ENCODE data around the gene XDH. TPM values are rescaled to one million over a fixed set of nuclear protein-coding genes. Genes with fewer than 3 reads are reported as not detected.

XDH gene
- total and polyA plus RNA-seq, 8 donors: 0.14 to 1.3 (median 0.51) TPM

GRCh38 chr2:31354837-31355236 is 59.7 kb downstream of the XDH start:
- intact Hi-C loops (cut with DNase I): no loop called here
- no peak for TF ChIP-seq CTCF (IDR thresholded peaks at IDR 0.05)
- FAIRE-seq (no peak), DNase-seq (no peak), ATAC-seq (no peak)
- WGBS, 2 donors: 25 to 30% methylated on average over 2 of the region's 2 CpGs
- no peak overlapping the region for H3K27ac ChIP-seq
- H3K36me3 ChIP-seq: no peaks in the 10 kb centered on the region
- H3K4me3 ChIP-seq: no peak overlapping the region
- H3K4me1 ChIP-seq: no peaks in the 10 kb centered on the region
- no peaks in the 10 kb centered on the region for H3K9me3 ChIP-seq
- no peaks in the 10 kb centered on the region for H3K27me3 ChIP-seq

- Histone ChIP-seq H3K36me3 (no peaks in the 10 kb centered on the region), H3K9me3 (no peaks in the 10 kb centered on the region), H3K27ac (no peak overlapping the region), H3K4me3 (no peak overlapping the region), H3K27me3 (no peaks in the 10 kb centered on the region), H3K4me1 (no peaks in the 10 kb centered on the region)
- intact Hi-C loops (cut with DNase I): no loop called here
- ATAC-seq: no peak
- 77 to 86% methylated on average over 2 of the region's 2 CpGs for WGBS, 2 donors
- FAIRE-seq: no peak
- no peak for DNase-seq
- TF ChIP-seq CTCF (IDR thresholded peaks at IDR 0.05): no peak
Observed at GRCh38 chr2:31353179-31353578, 61.4 kb downstream of the XDH start.

- no peak overlapping the region for H3K27ac ChIP-seq
- no peak for TF ChIP-seq CTCF (IDR thresholded peaks at IDR 0.05)
- H3K4me1 ChIP-seq: no peaks in the 10 kb centered on the region
- H3K9me3 ChIP-seq: no peaks in the 10 kb centered on the region
- no peaks in the 10 kb centered on the region for H3K27me3 ChIP-seq
- intact Hi-C loops (cut with DNase I): no loop called here
- no peaks in the 10 kb centered on the region for H3K36me3 ChIP-seq
- no peak for ATAC-seq
- FAIRE-seq: no peak
- 83 to 92% methylated on average over 6 of the region's 6 CpGs for WGBS, 2 donors
- H3K4me3 ChIP-seq: no peak overlapping the region
- no peak for DNase-seq
Observed at GRCh38 chr2:31349684-31350083, 64.9 kb downstream of the XDH start.

DNA sequence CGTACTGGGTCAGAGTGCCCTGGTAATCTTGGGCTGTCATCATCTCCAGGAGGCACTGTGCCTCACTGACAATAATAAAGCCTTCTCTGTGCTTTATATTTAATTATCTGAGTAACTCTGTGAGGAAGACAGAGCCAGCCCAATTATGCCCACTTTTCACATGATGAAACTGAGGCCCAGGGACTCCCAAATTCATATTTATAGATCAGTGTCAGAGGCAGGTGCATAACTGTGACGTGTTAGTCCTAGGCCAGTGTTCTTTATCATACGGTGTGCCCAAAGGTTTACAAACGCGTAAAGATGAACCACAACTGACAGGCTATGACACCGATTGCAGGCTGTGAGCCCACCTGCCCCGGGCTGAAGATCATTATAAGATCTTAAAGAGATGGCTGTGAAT is 65.4 kb downstream of the XDH start:
- ATAC-seq (no peak), DNase-seq (no peak), FAIRE-seq (no peak)
- Histone ChIP-seq H3K36me3 (no peaks in the 10 kb centered on the region), H3K4me3 (no peak overlapping the region), H3K27me3 (no peaks in the 10 kb centered on the region), H3K9me3 (no peaks in the 10 kb centered on the region), H3K27ac (no peak overlapping the region), H3K4me1 (no peaks in the 10 kb centered on the region)
- 85 to 92% methylated on average over 7 of the region's 7 CpGs for WGBS, 2 donors
- no peak for TF ChIP-seq CTCF (IDR thresholded peaks at IDR 0.05)
- intact Hi-C loops (cut with DNase I): no loop called here

GRCh38 chr2:31348618-31349017 is 65.9 kb downstream of the XDH start:
- no peak for TF ChIP-seq CTCF (IDR thresholded peaks at IDR 0.05)
- DNase-seq (no peak), ATAC-seq (no peak), FAIRE-seq (no peak)
- intact Hi-C loops (cut with DNase I): no loop called here
- H3K9me3 ChIP-seq: no peaks in the 10 kb centered on the region
- WGBS, 2 donors: 75 to 78% methylated on average over 5 of the region's 5 CpGs
- no peak overlapping the region for H3K27ac ChIP-seq
- H3K4me1 ChIP-seq: no peaks in the 10 kb centered on the region
- no peaks in the 10 kb centered on the region for H3K36me3 ChIP-seq
- no peak overlapping the region for H3K4me3 ChIP-seq
- H3K27me3 ChIP-seq: no peaks in the 10 kb centered on the region

All from pancreas (tissue), 10 donors.